Testis (tissue), 3 donors: ENCODE data around the gene MRPS25. TPM values are rescaled to one million over a fixed set of nuclear protein-coding genes. Genes with fewer than 3 reads are reported as not detected.
"Not testable (repeated sequence)": the region's sequence is repeated elsewhere in the genome, so short reads cannot be mapped to it uniquely, and the experiment has no call there.

Source experiments
- DNase-seq: peaks from one replicate; pipeline ENCODE4 v3.0.0-alpha.2; 2019
- H3K27ac ChIP-seq, 2 donors: fragments of 200-600 bp; sonication (generic); one replicate each; pipeline ENCODE4 v1.5.1; 2019
- H3K27me3 ChIP-seq: fragments of 200-600 bp; sonication (generic); one replicate; pipeline ENCODE4 v1.5.1; 2019
- H3K36me3 ChIP-seq: fragments of 200-600 bp; sonication (generic); one replicate; pipeline ENCODE4 v1.5.1; 2017; ENCODE audit warnings: low read depth; ENCODE audit errors: missing control alignments
- H3K4me1 ChIP-seq: fragments of 200-600 bp; sonication (generic); one replicate; pipeline ENCODE4 v1.5.1; 2019
- H3K4me3 ChIP-seq, 2 donors: fragments of 200-600 bp; sonication (generic); one replicate each; pipeline ENCODE4 v1.5.1; 2017 to 2019
- H3K9me3 ChIP-seq: fragments of 200-600 bp; sonication (generic); one replicate; pipeline ENCODE4 v1.5.1; 2017
- POLR2A ChIP-seq: fragments of 450-650 bp; IDR thresholded peaks from one replicate; pipeline ENCODE4 v1.6.1; 2017; ENCODE audit warnings: antibody characterized with exemption, mild to moderate bottlenecking, moderate library complexity
- WGBS, 2 donors: methylation state at CpG; one replicate each; pipeline ENCODE4 v1.1.5; 2018; 5-methylcytosine and 5-hydroxymethylcytosine counted together
- intact Hi-C: fragments of 100-400 bp; cut with DNase I; formaldehyde crosslinking; loops from one replicate; pipeline ENCODE4 v1.15.1; 2023; ENCODE audit warnings: low total_unique reads
- polyA plus RNA-seq: library from polyadenylated mRNA; stranded (reverse); fragments of 350-450 nt; fragmentation: Illumina TruSeq; extraction: RNeasy Lipid Tissue Mini Kit (QIAGEN cat#74804); gene quantifications from one replicate; pipeline ENCODE4 v1.2.3, GENCODE V29; 2014; ENCODE audit warnings: low read depth, low replicate concordance; ENCODE audit not compliant: insufficient read depth
- total RNA-seq, 2 donors: library from RNA; depleted of rRNA; stranded (reverse); fragments of >200 nt; gene quantifications; one replicate each; pipeline ENCODE4 v1.2.3, GENCODE V29; 2016
- TF ChIP-seq, protein P1 (sequence below), 3 experiments: fragments of 450-650 bp in 2 of 3; fragments of 200-600 bp in 1 of 3; sonication (generic) in 1 of 3; IDR thresholded peaks; one replicate each; pipeline ENCODE4 v1.5.1; 2016 to 2019; ENCODE audit warnings: antibody characterized with exemption in 3 of 3, mild to moderate bottlenecking in 2 of 3, moderate library complexity in 1 of 3

MRPS25 gene
- total and polyA plus RNA-seq, 3 donors from 2014 or later, result 40.4 to 102 (median 55.4) TPM

DNA sequence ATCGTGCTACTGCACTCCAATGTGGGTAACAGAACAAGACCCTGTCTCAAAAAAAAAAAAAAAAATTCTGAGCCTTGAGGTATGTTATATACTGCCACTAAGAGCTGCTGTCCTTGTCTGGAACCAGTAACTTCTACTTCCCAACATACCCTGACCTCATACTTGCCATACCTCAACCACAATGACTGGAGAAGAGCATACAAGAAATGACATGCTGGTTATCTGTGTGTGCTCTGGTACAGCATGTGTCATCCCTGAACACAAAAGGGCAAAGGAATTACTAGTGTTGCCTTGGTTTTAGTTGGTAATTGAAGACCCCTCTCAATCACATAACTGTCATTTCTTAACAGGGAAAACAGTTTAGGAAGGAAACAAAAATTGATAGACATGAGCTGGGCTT, 54.5 kb downstream of the MRPS25 start:
- H3K27ac ChIP-seq, result no peak overlapping the region
- no peaks in the 10 kb centered on the region for H3K4me1 ChIP-seq
- H3K27me3 ChIP-seq, result no peaks in the 10 kb centered on the region
- intact Hi-C loops, result no loop called here
- no peak for TF ChIP-seq POLR2A
- TF ChIP-seq, protein P1, sequence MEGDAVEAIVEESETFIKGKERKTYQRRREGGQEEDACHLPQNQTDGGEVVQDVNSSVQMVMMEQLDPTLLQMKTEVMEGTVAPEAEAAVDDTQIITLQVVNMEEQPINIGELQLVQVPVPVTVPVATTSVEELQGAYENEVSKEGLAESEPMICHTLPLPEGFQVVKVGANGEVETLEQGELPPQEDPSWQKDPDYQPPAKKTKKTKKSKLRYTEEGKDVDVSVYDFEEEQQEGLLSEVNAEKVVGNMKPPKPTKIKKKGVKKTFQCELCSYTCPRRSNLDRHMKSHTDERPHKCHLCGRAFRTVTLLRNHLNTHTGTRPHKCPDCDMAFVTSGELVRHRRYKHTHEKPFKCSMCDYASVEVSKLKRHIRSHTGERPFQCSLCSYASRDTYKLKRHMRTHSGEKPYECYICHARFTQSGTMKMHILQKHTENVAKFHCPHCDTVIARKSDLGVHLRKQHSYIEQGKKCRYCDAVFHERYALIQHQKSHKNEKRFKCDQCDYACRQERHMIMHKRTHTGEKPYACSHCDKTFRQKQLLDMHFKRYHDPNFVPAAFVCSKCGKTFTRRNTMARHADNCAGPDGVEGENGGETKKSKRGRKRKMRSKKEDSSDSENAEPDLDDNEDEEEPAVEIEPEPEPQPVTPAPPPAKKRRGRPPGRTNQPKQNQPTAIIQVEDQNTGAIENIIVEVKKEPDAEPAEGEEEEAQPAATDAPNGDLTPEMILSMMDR (IDR thresholded peaks at IDR 0.05), result no peak
- H3K9me3 ChIP-seq, result no peaks in the 10 kb centered on the region
- no peaks in the 10 kb centered on the region for H3K36me3 ChIP-seq
- 92 to 94% methylated on average over 1 of the region's 1 CpG for WGBS, 2 donors
- no peak overlapping the region for H3K4me3 ChIP-seq
- no peak for DNase-seq

DNA sequence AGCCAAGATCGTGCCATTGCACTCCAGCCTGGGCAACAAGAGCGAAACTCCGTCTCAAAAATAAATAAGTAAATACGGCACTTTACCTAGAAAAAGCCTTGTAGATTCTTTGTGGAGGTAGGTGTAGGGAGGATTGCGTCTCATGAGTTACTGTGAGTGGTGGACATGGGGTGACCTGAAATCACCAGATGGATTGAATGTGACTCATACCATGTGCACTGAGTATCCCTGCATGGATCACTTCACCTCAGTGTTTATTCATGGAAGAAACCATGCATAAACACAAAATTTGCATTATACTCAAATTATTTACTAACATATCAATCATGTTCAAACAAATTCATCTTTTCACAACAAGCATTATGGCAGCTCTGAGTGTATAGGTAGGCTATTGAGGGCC, 55.9 kb downstream of the MRPS25 start:
- no peaks in the 10 kb centered on the region for H3K27me3 ChIP-seq
- DNase-seq, result no peak
- H3K4me3 ChIP-seq, result no peak overlapping the region
- no peak overlapping the region for H3K27ac ChIP-seq
- H3K4me1 ChIP-seq, result no peaks in the 10 kb centered on the region
- no peaks in the 10 kb centered on the region for H3K36me3 ChIP-seq
- TF ChIP-seq, protein P1 (IDR thresholded peaks at IDR 0.05), result no peak
- no peak for TF ChIP-seq POLR2A
- WGBS, 2 donors, result 95 to 98% methylated on average over 5 of the region's 5 CpGs
- intact Hi-C loops, result no loop called here
- no peaks in the 10 kb centered on the region for H3K9me3 ChIP-seq

DNA sequence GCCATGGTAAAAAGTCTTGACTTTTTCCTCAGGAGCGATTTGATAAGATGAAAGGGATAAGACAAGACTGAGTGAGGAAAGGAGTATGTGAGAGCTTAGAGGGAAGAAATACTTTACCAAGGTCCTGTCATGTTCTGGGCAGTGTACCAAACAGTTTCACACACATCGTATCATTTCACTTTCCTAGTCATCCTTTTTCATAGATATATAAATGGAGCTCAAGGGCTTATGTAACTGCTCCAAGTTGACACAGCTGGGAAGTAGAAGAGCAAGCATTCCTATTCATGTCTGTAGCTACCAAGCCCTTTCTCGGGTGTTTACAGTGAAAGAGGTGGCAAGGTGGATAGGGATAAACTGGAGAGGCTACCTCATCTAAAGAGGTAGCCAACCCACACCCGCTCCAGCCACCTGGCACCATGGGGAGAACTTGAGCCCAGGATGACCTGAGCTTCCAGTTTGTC, 57.4 kb downstream of the MRPS25 start:
- Histone ChIP-seq H3K27me3 (no peaks in the 10 kb centered on the region), H3K36me3 (no peaks in the 10 kb centered on the region), H3K27ac (no peak overlapping the region), H3K4me3 (no peak overlapping the region), H3K9me3 (no peaks in the 10 kb centered on the region), H3K4me1 (no peaks in the 10 kb centered on the region)
- intact Hi-C loops, result no loop called here
- TF ChIP-seq, protein P1 (IDR thresholded peaks at IDR 0.05), result no peak
- no peak for TF ChIP-seq POLR2A
- WGBS, 2 donors, result 70 to 75% methylated on average over 4 of the region's 4 CpGs
- no peak for DNase-seq

DNA sequence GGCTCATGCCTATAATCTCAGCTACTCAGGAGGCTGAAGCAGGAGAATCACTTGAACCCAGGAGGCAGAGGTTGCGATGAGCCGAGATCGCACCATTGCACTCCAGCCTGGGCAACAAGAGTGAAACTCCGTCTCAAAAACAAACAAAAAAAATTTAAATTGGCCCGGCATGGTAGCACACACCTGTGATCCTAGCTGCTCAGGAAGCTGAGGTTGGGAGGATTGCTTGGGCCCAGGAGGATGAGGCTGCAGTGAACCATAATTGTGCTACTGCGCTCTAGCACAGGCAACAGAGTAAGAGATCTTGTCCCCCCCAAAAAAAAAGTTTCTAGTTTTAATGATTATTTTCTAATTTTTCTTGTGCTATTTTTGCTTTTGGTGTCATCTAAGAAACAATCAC, 65.9 kb downstream of the MRPS25 start:
- DNase-seq, H3K36me3 ChIP-seq, intact Hi-C loops, H3K27ac ChIP-seq, H3K27me3 ChIP-seq, H3K4me3 ChIP-seq, H3K9me3 ChIP-seq, H3K4me1 ChIP-seq: not testable (repeated sequence)
- WGBS, 2 donors, result 95 to 98% methylated on average over 6 of the region's 6 CpGs

Other genes with a start within 250 kb of the MRPS25 start
- gene FGD5, start 246.4 kb downstream of the MRPS25 start, total RNA-seq, result 10 to 100 TPM; 14.4 to 17.8 TPM
- gene FGD5, start 246.4 kb downstream of the MRPS25 start, polyA plus RNA-seq, result 15.6 TPM
- 10 to 100 TPM; 85.2 to 87.5 TPM for gene NR2C2, start 117.7 kb downstream of the MRPS25 start, total RNA-seq
- 52.6 TPM for gene NR2C2, start 117.7 kb downstream of the MRPS25 start, polyA plus RNA-seq
- 10 to 100 TPM; 41.7 to 44.8 TPM for gene RBSN, start 33.8 kb upstream of the MRPS25 start, total RNA-seq
- 19.6 TPM for gene RBSN, start 33.8 kb upstream of the MRPS25 start, polyA plus RNA-seq
- 10 to 100 TPM; 79.3 to 94.7 TPM for gene CAPN7, start 140.9 kb upstream of the MRPS25 start, total RNA-seq
- 31.0 TPM for gene CAPN7, start 140.9 kb upstream of the MRPS25 start, polyA plus RNA-seq